Fibroblast of villous mesenchyme (primary cell): Measurements from ENCODE around the gene TMEM161A. TPM values are rescaled to one million over a fixed set of nuclear protein-coding genes. Genes with fewer than 3 reads are reported as not detected.
"Not testable (repeated sequence)": the region's sequence is repeated elsewhere in the genome, so short reads cannot be mapped to it uniquely, and the experiment has no call there.

Experiments used
- DNase-seq: peaks from one replicate; pipeline ENCODE4 v3.0.0-alpha.2; 2010; ENCODE audit warnings: low read depth
- H3K4me3 ChIP-seq: 2 replicates; pipeline ENCODE4 v1.5.1; 2011; ENCODE audit warnings: low read depth, mild to moderate bottlenecking, low read length
- CTCF ChIP-seq: IDR thresholded peaks from 2 replicates; pipeline ENCODE4 v1.5.1; 2012; ENCODE audit warnings: low read depth, mild to moderate bottlenecking, low read length; ENCODE audit not compliant: insufficient read depth
- total RNA-seq: library from RNA; depleted of rRNA; stranded (reverse); fragments of >200 nt; gene quantifications from 2 replicates; pipeline ENCODE4 v1.2.3, GENCODE V29; 2012

TMEM161A gene
- total RNA-seq, 1 donor = 18.1 TPM

- no peak for DNase-seq
- no peak overlapping the region for H3K4me3 ChIP-seq
- no peak for TF ChIP-seq CTCF
Measured at GRCh38 chr19:19152668-19153384, 14.5 kb upstream of the TMEM161A start.

GRCh38 chr19:19151418-19151817 lies 13.1 kb upstream of the TMEM161A start:
- DNase-seq = no peak
- H3K4me3 ChIP-seq = no peak overlapping the region
- no peak for TF ChIP-seq CTCF

GRCh38 chr19:19149435-19149834 lies 11.2 kb upstream of the TMEM161A start:
- no peak for TF ChIP-seq CTCF
- H3K4me3 ChIP-seq = no peak overlapping the region
- no peak for DNase-seq

GRCh38 chr19:19148504-19148903 lies 10.2 kb upstream of the TMEM161A start:
- not testable (repeated sequence) for H3K4me3 ChIP-seq, DNase-seq

- no peak overlapping the region for H3K4me3 ChIP-seq
- no peak for TF ChIP-seq CTCF
- DNase-seq = no peak
Measured at GRCh38 chr19:19147344-19147743, 9.1 kb upstream of the TMEM161A start.

- no peak overlapping the region for H3K4me3 ChIP-seq
- DNase-seq = no peak
- TF ChIP-seq CTCF = no peak
Measured at GRCh38 chr19:19146865-19147264, 8.6 kb upstream of the TMEM161A start.

GRCh38 chr19:19145684-19146608 lies 7.7 kb upstream of the TMEM161A start:
- TF ChIP-seq CTCF = peak; percentile 93
- H3K4me3 ChIP-seq = no peak overlapping the region
- DNase-seq = peak; percentile 59
